Muscle of arm (tissue), 12 donors: ENCODE measurements around the gene LY6G6F. TPM values are rescaled to one million over a fixed set of nuclear protein-coding genes. Genes with fewer than 3 reads are reported as not detected.

ENCODE experiments used
- DNase-seq: peaks from one replicate; pipeline ENCODE4 v3.0.0-alpha.2; 2013
- polyA plus RNA-seq, 12 donors: library from polyadenylated mRNA; unstranded; fragments of 120-200 nt; gene quantifications; one replicate each; pipeline ENCODE4 v1.2.1, GENCODE V29; 2013; ENCODE audit not compliant: insufficient read length in 12 of 12

LY6G6F gene
- polyA plus RNA-seq, 12 donors: 0.27 TPM; not detected in 11

- peak; percentile 25 for DNase-seq
Observed at GRCh38 chr6:31737315-31737990, 30.8 kb downstream of the LY6G6F start.

GRCh38 chr6:31737991-31738979 lies 31.6 kb downstream of the LY6G6F start:
- peak; percentile 67 for DNase-seq

- peak; percentile 99 for DNase-seq
Observed at GRCh38 chr6:31739639-31740396, 33.2 kb downstream of the LY6G6F start, which contains the start of gene MSH5. TSS of gene MSH5 (plus strand) at chr6:31740005. CDS start at chr6:31740467, 462 bp downstream.

- DNase-seq: no peak
Observed at GRCh38 chr6:31740397-31741223, 33.9 kb downstream of the LY6G6F start.

- DNase-seq: no peak
Observed at GRCh38 chr6:31741815-31742214, 35.1 kb downstream of the LY6G6F start.

GRCh38 chr6:31742894-31743293 lies 36.2 kb downstream of the LY6G6F start:
- DNase-seq: no peak

GRCh38 chr6:31744422-31744821 lies 37.8 kb downstream of the LY6G6F start:
- no peak for DNase-seq

- DNase-seq: no peak
Observed at GRCh38 chr6:31749301-31750036, 42.8 kb downstream of the LY6G6F start.

GRCh38 chr6:31750411-31751022 lies 43.9 kb downstream of the LY6G6F start:
- no peak for DNase-seq

GRCh38 chr6:31752739-31753319 lies 46.2 kb downstream of the LY6G6F start:
- no peak for DNase-seq

- DNase-seq: no peak
Observed at GRCh38 chr6:31758281-31758680, 51.6 kb downstream of the LY6G6F start.

Other genes with a start within 250 kb of the LY6G6F start
- 1 to 10 TPM in 2 of 12 donors, under 1 TPM in 8, not detected in 2; 0.37 to 1.9 (median 0.78) TPM for gene MICB, start 208.7 kb upstream of the LY6G6F start, polyA plus RNA-seq
- not detected for gene MCCD1, start 177.9 kb upstream of the LY6G6F start, polyA plus RNA-seq
- 100 to 1,000 TPM in 11 of 12 donors, not detected in 1; 312 to 457 (median 352) TPM for gene DDX39B, start 164.9 kb upstream of the LY6G6F start, polyA plus RNA-seq
- gene ATP6V1G2, start 160.3 kb upstream of the LY6G6F start, polyA plus RNA-seq: 1 to 10 TPM in 10 of 12 donors, not detected in 2; 3.3 to 6.6 (median 4.1) TPM
- 10 to 100 TPM in 11 of 12 donors, not detected in 1; 11.4 to 23.7 (median 14.1) TPM for gene NFKBIL1, start 159.3 kb upstream of the LY6G6F start, polyA plus RNA-seq
- gene LTA, start 134.6 kb upstream of the LY6G6F start, polyA plus RNA-seq: 1 to 10 TPM in 1 of 12 donors, under 1 TPM in 5, not detected in 6; 0.13 to 2.6 (median 0.33) TPM
- 1 to 10 TPM in 1 of 12 donors, under 1 TPM in 8, not detected in 3; 0.11 to 1.5 (median 0.33) TPM for gene TNF, start 131.3 kb upstream of the LY6G6F start, polyA plus RNA-seq
- 10 to 100 TPM in 1 of 12 donors, 1 to 10 TPM in 7, under 1 TPM in 2, not detected in 2; 0.57 to 23.4 (median 1.3) TPM for gene LTB, start 124.4 kb upstream of the LY6G6F start, polyA plus RNA-seq
- 10 to 100 TPM in 2 of 12 donors, 1 to 10 TPM in 8, not detected in 2; 3.9 to 24.6 (median 5.9) TPM for gene LST1, start 120.6 kb upstream of the LY6G6F start, polyA plus RNA-seq
- gene NCR3, start 113.9 kb upstream of the LY6G6F start, polyA plus RNA-seq: under 1 TPM in 6 of 12 donors, not detected in 6; 0.22 to 0.63 (median 0.25) TPM
- gene AIF1, start 91.6 kb upstream of the LY6G6F start, polyA plus RNA-seq: 10 to 100 TPM in 11 of 12 donors, not detected in 1; 12.8 to 39.9 (median 18.8) TPM
- 100 to 1,000 TPM; 104 to 352 (median 123) TPM for gene PRRC2A, start 86.2 kb upstream of the LY6G6F start, polyA plus RNA-seq
- 100 to 1,000 TPM in 11 of 12 donors, not detected in 1; 153 to 248 (median 195) TPM for gene BAG6, start 54.2 kb upstream of the LY6G6F start, polyA plus RNA-seq
- 1 to 10 TPM in 10 of 12 donors, not detected in 2; 3.4 to 9.7 (median 4.8) TPM for gene APOM, start 51.0 kb upstream of the LY6G6F start, polyA plus RNA-seq
- 10 to 100 TPM in 11 of 12 donors, not detected in 1; 10.9 to 15.8 (median 12.5) TPM for gene C6orf47, start 46.1 kb upstream of the LY6G6F start, polyA plus RNA-seq
- 10 to 100 TPM in 11 of 12 donors, not detected in 1; 12.1 to 25.8 (median 13.5) TPM for gene GPANK1, start 41.9 kb upstream of the LY6G6F start, polyA plus RNA-seq
- 100 to 1,000 TPM in 11 of 12 donors, not detected in 1; 121 to 202 (median 144) TPM for gene CSNK2B, start 40.8 kb upstream of the LY6G6F start, polyA plus RNA-seq
- 10 to 100 TPM in 9 of 12 donors, 1 to 10 TPM in 2, not detected in 1; 6.1 to 27.9 (median 14.2) TPM for gene LY6G5B, start 36.9 kb upstream of the LY6G6F start, polyA plus RNA-seq
- gene LY6G5C, start 25.8 kb upstream of the LY6G6F start, polyA plus RNA-seq: 1 to 10 TPM in 10 of 12 donors, not detected in 2; 1.2 to 6.4 (median 3.2) TPM
- 10 to 100 TPM in 11 of 12 donors, not detected in 1; 35.4 to 54.1 (median 43.1) TPM for gene ABHD16A, start 3.5 kb upstream of the LY6G6F start, polyA plus RNA-seq
- 1 to 10 TPM in 1 of 12 donors, under 1 TPM in 5, not detected in 6; 0.50 to 1.1 (median 0.75) TPM for gene LY6G6D, start 8.5 kb downstream of the LY6G6F start, polyA plus RNA-seq
- 1 to 10 TPM in 3 of 12 donors, under 1 TPM in 4, not detected in 5; 0.28 to 6.6 (median 0.63) TPM for gene LY6G6C, start 14.9 kb downstream of the LY6G6F start, polyA plus RNA-seq
- 1 to 10 TPM in 2 of 12 donors, under 1 TPM in 8, not detected in 2; 0.49 to 1.7 (median 0.63) TPM for gene MPIG6B, start 16.5 kb downstream of the LY6G6F start, polyA plus RNA-seq
- 100 to 1,000 TPM in 8 of 12 donors, 10 to 100 TPM in 3, not detected in 1; 89.7 to 152 (median 108) TPM for gene DDAH2, start 22.4 kb downstream of the LY6G6F start, polyA plus RNA-seq
- gene CLIC1, start 29.7 kb downstream of the LY6G6F start, polyA plus RNA-seq: 100 to 1,000 TPM in 11 of 12 donors, not detected in 1; 100 to 194 (median 129) TPM
- 10 to 100 TPM in 6 of 12 donors, 1 to 10 TPM in 5, not detected in 1; 7.4 to 32.2 (median 13.8) TPM for gene MSH5, start 33.1 kb downstream of the LY6G6F start, polyA plus RNA-seq
- gene SAPCD1, start 55.8 kb downstream of the LY6G6F start, polyA plus RNA-seq: 10 to 100 TPM in 1 of 12 donors, 1 to 10 TPM in 9, not detected in 2; 1.6 to 10.7 (median 2.4) TPM
- gene VWA7, start 70.5 kb downstream of the LY6G6F start, polyA plus RNA-seq: 1 to 10 TPM in 10 of 12 donors, not detected in 2; 1.1 to 4.1 (median 2.1) TPM
- 10 to 100 TPM in 11 of 12 donors, not detected in 1; 38.6 to 60.8 (median 45.0) TPM for gene VARS1, start 88.9 kb downstream of the LY6G6F start, polyA plus RNA-seq
- gene LSM2, start 100.1 kb downstream of the LY6G6F start, polyA plus RNA-seq: 10 to 100 TPM in 11 of 12 donors, not detected in 1; 47.5 to 67.9 (median 58.6) TPM
- gene HSPA1L, start 108.4 kb downstream of the LY6G6F start, polyA plus RNA-seq: 1 to 10 TPM in 10 of 12 donors, not detected in 2; 3.6 to 5.5 (median 4.5) TPM
- gene HSPA1A, start 108.7 kb downstream of the LY6G6F start, polyA plus RNA-seq: 100 to 1,000 TPM in 1 of 12 donors, 10 to 100 TPM in 10, not detected in 1; 47.4 to 110 (median 62.3) TPM
- 1,000 to 10,000 TPM in 1 of 12 donors, 100 to 1,000 TPM in 2, 10 to 100 TPM in 9; 28.3 to 1,034 (median 49.7) TPM for gene HSPA1B, start 120.9 kb downstream of the LY6G6F start, polyA plus RNA-seq
- 10 to 100 TPM in 11 of 12 donors, not detected in 1; 14.6 to 32.7 (median 16.0) TPM for gene NEU1, start 156.0 kb downstream of the LY6G6F start, polyA plus RNA-seq
- gene SLC44A4, start 172.1 kb downstream of the LY6G6F start, polyA plus RNA-seq: 10 to 100 TPM in 1 of 12 donors, under 1 TPM in 9, not detected in 2; 0.09 to 25.0 (median 0.23) TPM
- 10 to 100 TPM in 11 of 12 donors, not detected in 1; 26.0 to 62.8 (median 31.4) TPM for gene EHMT2, start 190.8 kb downstream of the LY6G6F start, polyA plus RNA-seq
- 10 to 100 TPM in 5 of 12 donors, 1 to 10 TPM in 6, not detected in 1; 7.5 to 17.3 (median 9.7) TPM for gene ZBTB12, start 195.2 kb downstream of the LY6G6F start, polyA plus RNA-seq
- 10 to 100 TPM in 1 of 12 donors, 1 to 10 TPM in 10, not detected in 1; 4.3 to 21.2 (median 6.9) TPM for gene C2, start 220.9 kb downstream of the LY6G6F start, polyA plus RNA-seq
- 1 to 10 TPM in 9 of 12 donors, under 1 TPM in 1, not detected in 2; 0.97 to 5.8 (median 1.6) TPM for gene CFB, start 239.2 kb downstream of the LY6G6F start, polyA plus RNA-seq